D721Med (cell line): ENCODE measurements around the gene SYPL1.

Experiments
- DNase-seq: peaks from one replicate; pipeline ENCODE4 v3.0.0; 2011; ENCODE audit warnings: low spot score; ENCODE audit not compliant: insufficient read length
- FAIRE-seq: peaks from 2 replicates; lab custom pipeline; 2011; peaks lifted over from hg19 to GRCh38; lab: Jason Lieb, UNC
- TF ChIP-seq, protein P1 (sequence below): IDR thresholded peaks from 2 replicates; pipeline ENCODE4 v1.5.1; 2012; ENCODE audit warnings: mild to moderate bottlenecking, control low read depth; ENCODE audit not compliant: insufficient read depth; ENCODE audit errors: missing control alignments

SYPL1 gene

DNA sequence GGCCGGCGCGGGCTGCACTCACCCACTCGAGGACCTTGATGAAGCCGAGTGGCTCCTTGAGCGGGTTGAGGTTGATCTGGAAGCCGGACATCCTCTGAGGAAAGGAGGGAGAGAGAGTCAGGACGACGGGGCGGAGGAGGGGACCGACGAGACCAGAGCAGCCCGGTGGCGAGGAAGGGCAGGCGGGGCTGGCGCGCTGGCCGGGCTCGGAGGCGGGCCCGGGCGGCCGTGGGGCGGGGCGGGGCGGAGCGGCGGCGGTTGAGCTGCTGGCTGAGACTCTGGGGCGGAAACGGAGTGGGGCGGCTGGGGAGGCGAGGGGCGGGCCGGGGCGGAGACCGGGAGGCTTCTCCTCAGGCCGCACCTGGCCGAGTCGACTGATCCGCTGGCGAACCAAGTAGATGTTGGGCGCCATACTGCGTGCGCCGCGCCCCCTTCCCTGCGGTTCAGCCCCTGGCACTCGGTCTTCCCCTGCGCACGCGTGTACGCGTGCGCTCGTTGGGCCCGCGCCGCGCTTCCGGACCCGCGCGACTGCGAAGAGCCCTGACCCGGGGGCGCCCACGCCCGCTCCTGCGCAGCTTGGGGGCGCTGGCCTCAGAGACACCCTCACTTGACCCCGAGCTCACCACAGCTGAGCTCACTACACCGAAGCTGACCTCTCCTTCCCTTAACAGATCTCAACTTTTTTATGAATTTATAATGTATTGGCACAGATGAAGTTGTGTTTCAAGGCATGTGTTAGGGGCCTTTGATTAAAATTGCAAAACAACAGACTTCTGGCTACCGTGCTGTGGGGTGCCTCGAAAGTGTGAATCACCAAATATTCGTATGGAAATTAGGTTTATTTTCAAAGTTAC, at the start of gene SYPL1:
TSS of gene SYPL1 (minus strand) at position 195 of the 854 bp plus-strand sequence. CDS start at position 91, 104 bp downstream.
- TF ChIP-seq, protein P1, sequence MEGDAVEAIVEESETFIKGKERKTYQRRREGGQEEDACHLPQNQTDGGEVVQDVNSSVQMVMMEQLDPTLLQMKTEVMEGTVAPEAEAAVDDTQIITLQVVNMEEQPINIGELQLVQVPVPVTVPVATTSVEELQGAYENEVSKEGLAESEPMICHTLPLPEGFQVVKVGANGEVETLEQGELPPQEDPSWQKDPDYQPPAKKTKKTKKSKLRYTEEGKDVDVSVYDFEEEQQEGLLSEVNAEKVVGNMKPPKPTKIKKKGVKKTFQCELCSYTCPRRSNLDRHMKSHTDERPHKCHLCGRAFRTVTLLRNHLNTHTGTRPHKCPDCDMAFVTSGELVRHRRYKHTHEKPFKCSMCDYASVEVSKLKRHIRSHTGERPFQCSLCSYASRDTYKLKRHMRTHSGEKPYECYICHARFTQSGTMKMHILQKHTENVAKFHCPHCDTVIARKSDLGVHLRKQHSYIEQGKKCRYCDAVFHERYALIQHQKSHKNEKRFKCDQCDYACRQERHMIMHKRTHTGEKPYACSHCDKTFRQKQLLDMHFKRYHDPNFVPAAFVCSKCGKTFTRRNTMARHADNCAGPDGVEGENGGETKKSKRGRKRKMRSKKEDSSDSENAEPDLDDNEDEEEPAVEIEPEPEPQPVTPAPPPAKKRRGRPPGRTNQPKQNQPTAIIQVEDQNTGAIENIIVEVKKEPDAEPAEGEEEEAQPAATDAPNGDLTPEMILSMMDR = no peak
- FAIRE-seq (no peak), DNase-seq (peak; percentile 46)

- DNase-seq (no peak), FAIRE-seq (no peak)
- TF ChIP-seq, protein P1 = no peak
These were observed 42.9 kb upstream of the SYPL1 start for GRCh38 chr7:106155027-106155426.

DNA sequence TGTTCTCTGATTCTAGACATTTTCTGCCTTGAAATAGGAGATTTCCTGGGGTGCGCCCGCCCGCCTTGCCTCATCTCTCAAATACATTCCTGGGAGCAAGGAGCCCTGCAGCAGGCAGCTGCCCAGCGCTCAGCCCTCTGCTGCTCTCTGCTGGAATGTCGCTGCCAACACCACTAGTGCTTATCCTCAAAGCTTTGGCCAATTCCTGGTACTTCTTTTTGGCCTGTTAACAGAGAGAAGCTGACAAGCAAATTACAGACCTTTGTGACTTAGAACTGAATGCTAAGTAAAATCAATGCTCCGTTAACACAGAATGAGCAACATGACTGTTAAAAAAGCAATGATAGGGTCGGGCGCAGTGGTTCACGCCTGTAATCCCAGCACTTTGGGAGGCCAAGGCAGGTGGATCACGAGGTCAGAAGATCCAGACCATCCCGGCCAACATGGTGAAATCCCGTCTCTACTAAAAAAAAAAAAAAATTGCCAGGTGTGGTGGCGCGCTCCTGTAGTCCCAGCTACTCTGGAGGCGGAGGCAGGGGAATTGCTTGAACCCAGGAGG, 41.9 kb upstream of the SYPL1 start:
- peak; percentile 56 for DNase-seq
- no peak for FAIRE-seq

DNA sequence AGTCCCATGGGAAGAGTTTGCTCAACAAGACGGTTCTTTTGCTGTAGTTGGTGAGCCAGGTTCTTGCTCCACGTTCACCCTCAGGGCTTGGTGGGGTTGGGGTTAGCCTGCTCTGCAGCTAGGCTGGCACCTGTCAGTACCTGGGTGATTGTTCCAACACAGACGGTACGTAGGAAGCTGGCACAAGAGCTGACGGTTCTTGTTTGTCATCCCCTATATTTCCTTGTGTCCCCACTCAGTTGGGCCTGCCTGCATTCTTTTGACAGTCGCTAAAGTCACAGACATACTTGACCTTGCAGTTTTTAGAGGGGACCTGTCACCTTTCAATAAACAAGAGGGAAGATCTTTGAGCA, 40.2 kb upstream of the SYPL1 start:
- FAIRE-seq (no peak), DNase-seq (no peak)
- TF ChIP-seq, protein P1 = no peak

More for the DNA sequence above, 41.9 kb upstream of the SYPL1 start:
- TF ChIP-seq, protein P1 = peak; percentile 95

DNA sequence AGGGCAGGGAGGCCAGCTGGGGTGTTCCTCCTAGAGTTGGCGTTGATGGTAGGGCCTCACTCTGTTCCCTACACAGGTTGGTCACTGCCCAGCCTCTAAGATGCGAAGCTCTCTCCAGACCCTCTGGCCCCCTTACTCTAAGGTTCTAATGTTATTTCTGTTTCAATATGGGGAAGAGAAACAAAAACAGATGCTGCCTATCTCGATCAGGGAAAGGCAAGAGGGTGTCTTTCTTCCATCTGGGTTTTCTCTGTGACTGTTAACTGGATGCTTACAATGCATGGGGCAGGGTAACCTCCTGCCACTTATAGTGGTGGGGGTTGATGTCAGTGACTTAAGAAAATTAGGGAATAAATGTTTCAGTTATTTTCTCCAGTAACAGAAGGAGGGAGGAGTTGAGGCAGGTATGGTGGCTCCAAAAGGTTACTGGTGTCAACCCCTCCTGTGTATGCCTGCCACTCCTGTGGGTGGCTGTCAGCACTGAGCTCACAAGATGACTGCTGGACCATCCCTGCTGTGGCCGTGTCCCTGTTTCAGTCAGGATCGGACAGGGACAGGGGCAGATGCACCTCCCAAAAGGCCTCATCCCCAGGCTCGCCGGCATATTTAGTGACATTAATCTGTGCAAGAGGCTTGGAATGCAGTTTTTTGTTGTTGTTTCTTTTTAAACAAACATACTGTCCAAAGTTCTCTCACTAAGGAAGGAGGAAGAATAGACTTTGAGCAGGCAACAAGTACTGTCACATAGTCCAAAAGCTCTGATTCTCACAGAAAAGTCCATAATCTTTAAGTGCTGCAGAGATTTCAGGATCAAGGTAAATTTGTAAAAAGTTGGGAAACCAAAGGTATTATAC, 39.6 kb upstream of the SYPL1 start:
- TF ChIP-seq, protein P1 = no peak
- no peak for FAIRE-seq
- no peak for DNase-seq

GRCh38 chr7:106143711-106144337, 31.7 kb upstream of the SYPL1 start:
- TF ChIP-seq, protein P1 = no peak
- peak; percentile 42 for DNase-seq
- FAIRE-seq = peak; percentile 51
